IPS-NIHi7 (cell line): Measurements from ENCODE around the gene EFEMP1.

Source experiments
- DNase-seq: peaks from one replicate; pipeline ENCODE4 v3.0.0; 2012; ENCODE audit warnings: mixed read lengths; ENCODE audit errors: extremely low spot score

Gene EFEMP1

DNA sequence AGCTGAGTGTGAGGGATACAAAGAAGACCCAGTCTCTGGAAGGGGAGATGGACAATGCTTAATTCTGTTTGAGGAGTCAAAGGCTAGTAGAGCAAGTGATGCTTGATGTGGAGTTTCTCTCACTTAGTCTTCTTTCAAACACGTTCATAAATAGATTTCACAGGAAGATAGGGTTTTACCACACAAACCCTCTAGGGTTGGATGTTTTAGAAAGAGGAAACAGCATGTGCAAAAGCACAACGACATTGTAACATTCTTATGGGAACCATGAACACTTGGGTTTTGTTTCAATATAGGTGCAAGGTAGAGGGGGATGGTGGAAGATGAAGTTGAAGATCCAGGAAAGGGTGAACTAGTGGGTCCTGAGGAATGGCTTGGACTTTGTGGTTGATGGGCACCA lies 10.8 kb upstream of the EFEMP1 start:
- DNase-seq = no peak

DNA sequence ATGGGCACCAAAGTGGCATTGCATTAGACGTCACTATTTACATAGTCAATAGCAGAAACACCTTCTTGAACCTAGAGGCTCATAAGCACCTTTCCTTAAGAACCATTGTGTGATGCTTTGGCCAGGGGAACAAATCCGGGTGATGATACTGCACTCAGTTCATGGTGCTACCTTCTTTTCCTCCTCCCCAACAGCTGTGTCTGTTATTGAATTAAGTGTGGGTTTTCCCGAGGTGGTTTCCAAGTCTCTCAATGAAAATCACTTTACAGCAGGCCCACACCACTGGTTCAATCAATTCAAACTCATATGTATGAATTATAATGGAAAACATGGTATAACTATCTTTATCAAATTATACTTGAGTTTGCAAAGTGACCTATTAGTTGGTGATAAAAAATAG lies 9.3 kb upstream of the EFEMP1 start:
- DNase-seq = no peak

DNA sequence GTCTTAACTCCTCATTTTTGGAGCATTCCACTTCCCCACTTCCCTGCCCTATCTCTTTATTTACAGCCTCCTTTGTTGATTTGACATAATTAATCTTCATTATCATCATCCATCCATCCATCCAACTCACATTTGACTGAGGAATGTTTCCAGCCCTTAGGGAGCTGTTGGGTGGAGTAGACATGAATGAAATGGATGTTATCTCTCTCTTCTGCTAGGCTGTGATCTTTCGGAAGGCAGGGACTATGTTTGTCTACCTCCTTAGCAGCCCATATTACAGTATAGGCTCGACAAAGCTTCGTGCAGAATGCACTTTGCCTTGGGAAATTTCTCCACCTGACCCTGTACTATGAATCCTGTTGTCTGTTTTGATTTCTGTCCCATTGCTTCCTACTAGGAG lies 7.7 kb upstream of the EFEMP1 start:
- no peak for DNase-seq

DNA sequence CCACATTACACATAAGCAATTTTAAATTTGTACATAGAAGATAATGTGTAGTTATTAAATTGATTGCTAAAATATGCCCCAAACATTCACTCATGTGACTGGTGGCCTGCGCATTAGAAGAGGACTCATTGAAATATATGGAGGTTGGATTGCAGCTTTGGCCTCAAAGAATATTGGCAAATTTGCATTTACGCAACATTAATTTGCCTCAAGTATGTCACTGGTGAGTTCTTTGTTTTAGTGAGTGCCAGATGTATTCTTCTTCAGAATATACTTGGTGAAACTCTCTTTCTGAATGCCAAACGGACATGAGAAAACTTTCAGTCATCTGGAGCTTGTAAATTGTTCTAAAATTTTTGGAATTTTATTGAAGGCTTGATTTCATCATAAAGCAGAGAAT lies 5.9 kb upstream of the EFEMP1 start:
- no peak for DNase-seq

GRCh38 chr2:55926974-55927373 lies 3.4 kb upstream of the EFEMP1 start:
- DNase-seq = no peak

GRCh38 chr2:55926246-55926645 lies 2.7 kb upstream of the EFEMP1 start:
- DNase-seq = peak; percentile 66

DNA sequence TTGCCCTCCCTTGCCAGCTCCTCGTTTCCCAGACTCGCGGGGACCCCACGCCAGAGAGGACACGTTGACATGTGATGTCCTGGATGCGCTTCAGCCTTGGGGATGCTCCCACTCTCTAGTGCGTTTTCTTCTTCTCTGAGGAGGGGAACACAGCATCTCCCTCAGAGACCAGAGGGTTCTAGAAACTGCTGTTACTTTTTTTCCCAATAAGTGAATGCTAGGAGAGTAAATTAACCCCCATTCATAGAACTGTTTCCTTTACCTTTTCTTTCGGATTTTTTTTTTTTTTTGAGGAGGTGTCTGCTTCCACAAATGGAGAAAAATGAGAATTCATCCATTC lies 370 bp upstream of the EFEMP1 start:
- no peak for DNase-seq

- DNase-seq = peak; percentile 29
Measured at GRCh38 chr2:55922291-55922907, 1.2 kb downstream of the EFEMP1 start.

DNA sequence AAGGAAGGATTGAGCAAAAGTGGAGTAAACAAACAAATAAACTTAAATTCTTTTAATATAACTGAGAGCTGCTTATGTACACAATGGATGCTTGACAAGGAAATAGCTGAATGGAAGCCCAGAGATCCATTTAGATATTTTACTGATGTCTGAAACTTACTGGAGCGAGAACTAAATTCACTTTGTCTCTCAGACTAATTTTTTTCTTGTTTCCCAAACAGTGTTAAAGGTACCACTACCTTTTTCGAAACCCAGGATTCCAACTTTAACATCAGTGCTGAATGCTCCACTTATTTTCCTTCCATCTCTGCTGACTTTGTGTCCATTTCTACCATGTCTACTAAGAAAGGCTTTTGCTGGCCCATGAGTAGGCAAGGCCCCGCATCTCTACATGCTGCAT lies 4.0 kb downstream of the EFEMP1 start:
- DNase-seq = no peak

DNA sequence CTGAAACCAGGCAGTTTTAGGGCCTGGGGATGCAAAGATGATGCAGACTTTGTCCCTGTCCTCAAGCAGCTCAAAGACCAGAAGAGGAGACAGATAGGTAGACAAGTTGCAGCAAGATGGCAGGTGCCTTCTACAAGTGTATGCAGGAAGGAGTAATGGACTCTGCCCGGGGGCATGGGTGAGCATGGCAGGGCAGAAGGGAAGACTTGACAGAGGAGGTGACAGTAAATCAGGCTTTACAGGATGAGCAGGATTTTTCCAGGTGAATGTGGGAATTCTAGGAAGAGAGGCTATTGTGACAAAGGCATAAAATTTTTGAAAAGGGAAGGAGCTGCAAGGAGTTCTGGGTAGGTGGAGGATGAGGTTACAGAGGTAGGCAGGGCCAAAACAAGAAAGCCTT lies 4.7 kb downstream of the EFEMP1 start:
- DNase-seq = no peak

- DNase-seq = no peak
Measured at GRCh38 chr2:55917713-55918390, 5.7 kb downstream of the EFEMP1 start.

DNA sequence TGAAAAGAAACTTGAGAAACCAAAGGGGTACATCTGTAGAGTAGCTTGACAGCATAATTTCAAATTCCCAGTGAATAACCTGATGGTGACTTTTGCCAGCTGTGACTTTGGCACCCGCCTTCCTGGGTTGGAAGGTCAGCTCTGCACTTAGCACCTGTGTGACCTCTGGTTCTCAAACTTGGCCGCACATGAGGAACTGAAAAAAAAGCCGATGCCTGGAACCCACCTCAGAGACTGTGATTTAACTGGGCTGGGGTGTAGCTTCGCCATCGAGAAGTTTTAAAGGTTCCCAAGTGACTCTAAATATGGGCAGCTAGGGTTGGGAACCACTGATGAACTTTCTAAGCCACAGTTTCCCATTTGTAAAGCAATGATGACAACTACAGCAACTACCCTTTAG lies 6.5 kb downstream of the EFEMP1 start:
- DNase-seq = no peak

DNA sequence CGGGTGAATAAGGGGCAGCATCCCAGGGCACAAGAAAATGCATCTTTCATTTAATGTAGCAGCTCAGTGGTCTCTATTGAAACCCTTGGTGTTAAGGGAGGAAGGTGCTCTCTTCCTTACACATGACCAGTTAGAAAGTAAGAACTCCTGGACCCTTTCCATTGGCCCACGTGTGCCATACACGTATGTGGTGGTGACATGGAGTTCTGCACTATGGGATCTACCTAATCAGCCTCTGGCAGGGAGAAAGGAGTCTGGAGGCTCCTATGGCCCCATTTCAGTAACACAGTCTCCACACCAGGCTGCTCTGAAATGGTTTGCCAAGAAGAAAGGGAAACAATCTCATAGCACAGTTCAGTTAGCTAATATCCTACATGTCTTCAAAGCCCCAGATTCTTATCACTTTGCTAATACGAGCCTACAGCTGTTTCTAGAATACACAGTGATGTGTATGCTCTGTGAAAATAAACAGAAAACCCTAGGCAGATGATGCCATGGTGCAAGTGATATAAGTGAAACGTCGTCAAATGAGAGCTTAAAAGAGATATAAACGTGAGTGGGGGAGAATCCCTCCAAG lies 7.0 kb downstream of the EFEMP1 start:
- DNase-seq = no peak

DNA sequence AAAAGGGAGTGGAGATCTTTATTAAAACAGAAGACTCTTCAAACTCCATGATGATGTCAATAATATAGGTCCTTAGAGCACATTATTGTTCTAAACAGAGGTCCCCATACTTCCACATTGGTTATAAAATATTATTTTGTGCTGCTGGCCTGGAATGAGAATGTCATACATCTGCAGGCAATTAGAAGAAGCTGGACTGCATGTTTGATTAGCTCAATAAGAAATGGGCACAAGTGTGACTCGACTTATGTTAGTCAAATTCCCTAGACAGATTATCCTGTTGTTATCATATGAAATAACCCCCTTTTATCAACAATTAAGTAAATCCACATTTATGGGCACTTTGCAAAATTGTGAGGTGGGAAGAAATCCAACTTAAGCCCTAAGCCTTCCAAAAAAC lies 8.8 kb downstream of the EFEMP1 start:
- DNase-seq = no peak

DNA sequence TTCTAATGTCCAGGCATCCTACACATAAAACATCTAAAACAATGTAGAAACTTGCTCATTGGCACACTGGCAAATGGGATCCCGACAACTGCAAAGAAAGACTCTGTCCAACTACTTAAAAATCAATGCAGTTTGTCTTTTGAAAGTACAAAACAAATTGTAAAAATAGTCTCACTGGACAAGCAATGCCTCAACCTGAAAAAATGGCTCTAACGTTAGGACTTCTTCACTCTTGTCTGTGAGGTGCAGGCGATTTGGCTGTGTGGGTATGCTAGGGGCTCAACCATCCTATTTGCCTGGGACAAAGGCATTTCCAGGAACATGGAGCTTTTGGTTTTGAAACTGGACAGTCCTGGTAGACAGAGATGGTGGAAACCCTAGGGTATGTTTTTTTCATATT lies 10.7 kb downstream of the EFEMP1 start:
- DNase-seq = no peak

DNA sequence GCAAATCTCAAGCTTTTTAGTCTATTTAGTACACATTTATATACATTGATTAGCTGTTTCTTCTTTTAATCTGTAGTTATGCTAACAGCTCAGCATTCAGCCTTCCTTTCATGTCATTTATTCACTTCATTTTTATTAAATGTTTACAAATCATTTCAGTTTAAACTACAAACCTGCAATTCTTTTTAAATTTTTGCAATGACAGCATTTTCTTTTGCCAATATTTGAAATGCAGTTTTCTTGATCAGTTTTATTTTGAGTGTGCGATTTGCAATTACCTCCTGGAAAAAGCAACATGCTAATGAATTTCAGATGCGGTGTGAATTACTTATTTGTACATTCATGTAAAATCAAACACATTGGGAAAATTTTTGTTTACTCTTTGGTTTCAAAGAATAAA lies 13.5 kb downstream of the EFEMP1 start:
- DNase-seq = no peak

- no peak for DNase-seq
Measured at GRCh38 chr2:55907686-55908085, 15.9 kb downstream of the EFEMP1 start.

DNA sequence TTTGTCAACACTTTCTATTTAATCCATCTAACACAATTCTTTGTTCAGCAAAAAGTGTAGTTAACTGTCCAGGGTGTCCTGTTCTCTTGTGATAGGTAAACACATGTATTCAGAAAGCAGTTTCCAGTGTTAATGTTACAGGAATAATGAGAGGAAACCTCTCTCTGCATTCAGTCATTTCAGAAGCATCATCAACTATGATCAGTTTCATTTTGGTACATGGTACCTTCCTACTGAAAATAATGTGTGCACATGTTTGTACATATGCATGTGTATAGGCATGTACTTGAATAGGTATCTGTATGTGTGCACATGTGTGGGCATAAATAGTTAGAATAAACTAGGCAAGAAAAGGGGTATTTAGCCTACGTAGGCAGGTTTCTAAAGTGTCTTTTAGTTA lies 16.6 kb downstream of the EFEMP1 start:
- DNase-seq = no peak

GRCh38 chr2:55903727-55904126 lies 19.9 kb downstream of the EFEMP1 start:
- no peak for DNase-seq

- no peak for DNase-seq
Measured at GRCh38 chr2:55902971-55903370, 20.6 kb downstream of the EFEMP1 start.

GRCh38 chr2:55902429-55902828 lies 21.2 kb downstream of the EFEMP1 start:
- no peak for DNase-seq

- DNase-seq = no peak
Measured at GRCh38 chr2:55901941-55902340, 21.6 kb downstream of the EFEMP1 start.

DNA sequence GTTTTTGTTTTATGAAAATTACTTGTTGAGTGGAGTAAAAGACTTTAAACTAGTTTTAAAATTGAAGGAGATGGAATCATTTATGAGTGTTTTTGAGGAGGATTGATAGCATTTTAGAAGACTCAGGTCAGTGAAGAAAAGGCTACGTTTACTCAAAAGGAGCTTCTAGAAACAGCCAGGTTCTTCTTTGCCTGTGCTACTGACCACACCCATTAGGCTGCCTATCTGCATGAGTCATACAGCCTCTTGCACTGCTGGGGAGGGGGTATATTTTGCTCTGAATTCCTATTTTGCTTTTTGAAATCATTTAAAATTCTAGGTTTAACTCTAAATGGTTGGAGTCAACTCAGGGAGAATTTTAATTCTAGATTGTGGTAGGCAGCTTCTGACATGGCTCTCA lies 22.3 kb downstream of the EFEMP1 start:
- peak; percentile 43 for DNase-seq

DNA sequence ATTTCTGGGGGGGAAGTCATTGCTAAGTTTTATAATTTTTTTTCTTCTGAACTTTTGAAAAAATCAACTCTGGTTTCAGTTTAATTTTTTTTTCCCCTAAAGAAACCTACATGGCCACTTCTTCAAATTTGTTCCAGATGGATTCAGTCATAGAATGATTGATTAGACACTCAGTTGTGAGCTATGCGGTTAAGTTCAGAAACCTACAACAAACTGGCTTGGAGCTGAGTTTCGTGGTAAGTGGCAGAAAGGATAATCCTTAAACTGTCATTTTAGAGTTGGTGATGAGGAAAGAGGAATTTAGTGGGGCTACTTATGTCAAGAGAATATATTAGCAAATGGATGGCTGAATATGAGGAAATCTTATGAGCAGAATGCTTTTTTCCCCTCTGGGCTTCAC lies 23.7 kb downstream of the EFEMP1 start:
- no peak for DNase-seq
